Neural cell (in vitro differentiated cells): Measurements from ENCODE around the gene ATG7.

Experiments
- CTCF ChIP-seq: fragments of 450-650 bp; IDR thresholded peaks from 2 replicates; pipeline ENCODE4 v1.5.1; 2014; ENCODE audit warnings: antibody characterized with exemption, mild to moderate bottlenecking, moderate library complexity; ENCODE audit not compliant: poor library complexity, severe bottlenecking
- EP300 ChIP-seq: fragments of 450-650 bp; conservative IDR thresholded peaks from 2 replicates; pipeline ENCODE4 v1.6.1; 2014; ENCODE audit warnings: antibody characterized with exemption, mild to moderate bottlenecking, moderate library complexity; ENCODE audit not compliant: poor library complexity, severe bottlenecking
- EZH2 ChIP-seq: fragments of 200-600, 300-800 bp; shearing (Covaris generic), sonication (generic); IDR thresholded peaks from 2 replicates; pipeline ENCODE4 v1.6.1; 2014; ENCODE audit warnings: antibody characterized with exemption, low read length, borderline replicate concordance, mild to moderate bottlenecking; ENCODE audit not compliant: insufficient read depth, poor library complexity, severe bottlenecking
- MXI1 ChIP-seq: fragments of 450-650 bp; conservative IDR thresholded peaks from 2 replicates; pipeline ENCODE4 v1.6.1; 2014; ENCODE audit warnings: antibody characterized with exemption, mild to moderate bottlenecking; ENCODE audit not compliant: poor library complexity, severe bottlenecking
- POLR2AphosphoS5 ChIP-seq: IDR thresholded peaks from 2 replicates; pipeline ENCODE4 v1.6.1; 2012
- SMC3 ChIP-seq: fragments of 450-650 bp; conservative IDR thresholded peaks from 2 replicates; pipeline ENCODE4 v1.6.1; 2014; ENCODE audit warnings: antibody characterized with exemption, mild to moderate bottlenecking, moderate library complexity; ENCODE audit not compliant: poor library complexity

GRCh38 chr3:11393401-11393800 is 121.2 kb downstream of the ATG7 start:
- TF ChIP-seq CTCF (no peak), EP300 (no peak), POLR2AphosphoS5 (no peak), SMC3 (no peak), EZH2 (no peak), MXI1 (no peak)
